H9 (cell line): ENCODE measurements around the gene L3MBTL1. TPM values are rescaled to one million over a fixed set of nuclear protein-coding genes. Genes with fewer than 3 reads are reported as not detected.

Experiments
- DNase-seq: peaks from one replicate; pipeline ENCODE4 v3.0.0-alpha.2; 2017
- H2AFZ ChIP-seq: one replicate; pipeline ENCODE4 v1.6.1; 2013; ENCODE audit warnings: mild to moderate bottlenecking, low read length, control low read depth, moderate library complexity
- H2AK5ac ChIP-seq: 2 replicates; pipeline ENCODE4 v1.6.1; 2013; ENCODE audit warnings: low read length, control low read depth, mixed read lengths; ENCODE audit not compliant: insufficient read length
- H2BK120ac ChIP-seq: one replicate; pipeline ENCODE4 v1.6.1; 2013; ENCODE audit warnings: low read depth, mild to moderate bottlenecking, low read length, control low read depth, inconsistent platforms; ENCODE audit not compliant: poor library complexity, severe bottlenecking
- H2BK12ac ChIP-seq: 2 replicates; pipeline ENCODE4 v1.6.1; 2013; ENCODE audit warnings: low read length, control low read depth, mixed read lengths, low read depth; ENCODE audit not compliant: insufficient read length
- H2BK15ac ChIP-seq: 2 replicates; pipeline ENCODE4 v1.6.1; 2013; ENCODE audit warnings: low read depth, low read length, control low read depth
- H2BK20ac ChIP-seq: one replicate; pipeline ENCODE4 v1.6.1; 2013; ENCODE audit warnings: low read depth, mild to moderate bottlenecking, low read length, control low read depth, inconsistent platforms; ENCODE audit not compliant: poor library complexity, severe bottlenecking
- H2BK5ac ChIP-seq: 2 replicates; pipeline ENCODE4 v1.6.1; 2013; ENCODE audit warnings: low read length, control low read depth, mixed read lengths; ENCODE audit not compliant: insufficient read length
- H3K14ac ChIP-seq: 2 replicates; pipeline ENCODE4 v1.6.1; 2013; ENCODE audit warnings: low read length, control low read depth; ENCODE audit not compliant: insufficient read depth
- H3K18ac ChIP-seq: 2 replicates; pipeline ENCODE4 v1.6.1; 2013; ENCODE audit warnings: low read depth, mild to moderate bottlenecking, mixed read lengths, low read length, control low read depth; ENCODE audit not compliant: insufficient read length
- H3K23ac ChIP-seq: 2 replicates; pipeline ENCODE4 v1.6.1; 2013; ENCODE audit warnings: low read length, control low read depth, mixed read lengths, low read depth; ENCODE audit not compliant: insufficient read length
- H3K23me2 ChIP-seq: 2 replicates; pipeline ENCODE4 v1.6.1; 2013; ENCODE audit warnings: low read depth, mild to moderate bottlenecking, mixed read lengths, low read length, control low read depth; ENCODE audit not compliant: insufficient read length, poor library complexity, severe bottlenecking
- H3K27ac ChIP-seq: 2 replicates; pipeline ENCODE4 v1.5.1; 2013; ENCODE audit warnings: low read length, control low read depth, mixed read lengths, low read depth; ENCODE audit not compliant: insufficient read length
- H3K27me3 ChIP-seq: 2 replicates; pipeline ENCODE4 v1.6.1; 2013; ENCODE audit warnings: low read length, control low read depth, inconsistent platforms; ENCODE audit not compliant: insufficient read depth
- H3K4ac ChIP-seq: 2 replicates; pipeline ENCODE4 v1.6.1; 2013; ENCODE audit warnings: low read depth, mild to moderate bottlenecking, control low read depth, inconsistent platforms, low read length, moderate library complexity
- H3K4me1 ChIP-seq: 2 replicates; pipeline ENCODE4 v1.6.1; 2013; ENCODE audit warnings: low read length, control low read depth, inconsistent platforms; ENCODE audit not compliant: insufficient read depth
- H3K4me2 ChIP-seq: 2 replicates; pipeline ENCODE4 v1.6.1; 2013; ENCODE audit warnings: low read length, control low read depth, mixed read lengths; ENCODE audit not compliant: insufficient read length, insufficient read depth
- H3K56ac ChIP-seq: 2 replicates; pipeline ENCODE4 v1.6.1; 2013; ENCODE audit warnings: low read depth, mild to moderate bottlenecking, mixed read lengths, low read length, control low read depth; ENCODE audit not compliant: insufficient read length
- H3K79me1 ChIP-seq: 2 replicates; pipeline ENCODE4 v1.6.1; 2013; ENCODE audit warnings: low read depth, mild to moderate bottlenecking, moderate library complexity, low read length, control low read depth, inconsistent platforms; ENCODE audit not compliant: insufficient read depth, poor library complexity, severe bottlenecking
- H3K79me2 ChIP-seq: 2 replicates; pipeline ENCODE4 v1.6.1; 2013; ENCODE audit warnings: low read length, control low read depth, inconsistent platforms; ENCODE audit not compliant: insufficient read depth
- H3K9ac ChIP-seq: 2 replicates; pipeline ENCODE4 v1.6.1; 2013; ENCODE audit warnings: low read length, control low read depth, mixed read lengths; ENCODE audit not compliant: insufficient read length; ENCODE audit errors: extremely low read depth
- H3K9me3 ChIP-seq: one replicate; pipeline ENCODE4 v1.6.1; 2013; ENCODE audit warnings: low read depth, low read length, inconsistent platforms; ENCODE audit not compliant: control insufficient read depth
- H3T11ph ChIP-seq: one replicate; pipeline ENCODE4 v1.6.1; 2013; ENCODE audit warnings: mild to moderate bottlenecking, low read length, control low read depth, inconsistent platforms
- H4K20me1 ChIP-seq: one replicate; pipeline ENCODE4 v1.6.1; 2013; ENCODE audit not compliant: control insufficient read depth, insufficient read length, insufficient read depth
- H4K5ac ChIP-seq: 2 replicates; pipeline ENCODE4 v1.6.1; 2013; ENCODE audit warnings: low read depth, mild to moderate bottlenecking, mixed read lengths, low read length, control low read depth; ENCODE audit not compliant: insufficient read length
- H4K8ac ChIP-seq: replicated peaks from 2 replicates; pipeline ENCODE4 v1.6.1; 2013; ENCODE audit warnings: low read length, control low read depth, mixed read lengths, low read depth; ENCODE audit not compliant: insufficient read length
- H4K91ac ChIP-seq: 2 replicates; pipeline ENCODE4 v1.6.1; 2013; ENCODE audit warnings: low read depth, mild to moderate bottlenecking, moderate library complexity, mixed read lengths, low read length, control low read depth; ENCODE audit not compliant: insufficient read length
- H3K27ac Mint-ChIP-seq, 3 experiments: 2 replicates in 2 of 3; 3 replicates in 1 of 3; pipeline ENCODE4 v1.8.0; 2020 to 2021; ENCODE audit warnings: mixed read lengths in 3 of 3, mild to moderate bottlenecking in 1 of 3, moderate library complexity in 1 of 3
- H3K27me3 Mint-ChIP-seq: 2 replicates; pipeline ENCODE4 v1.8.0; 2021; ENCODE audit warnings: low read depth, mild to moderate bottlenecking, moderate library complexity, mixed read lengths
- H3K36me3 Mint-ChIP-seq, 3 experiments: 2 replicates in 2 of 3; 3 replicates in 1 of 3; pipeline ENCODE4 v1.8.0; 2020 to 2021; ENCODE audit warnings: low read depth in 3 of 3, mixed read lengths in 3 of 3; ENCODE audit not compliant: insufficient read depth in 1 of 3
- H3K4me1 Mint-ChIP-seq, 2 experiments: 2 replicates each; pipeline ENCODE4 v1.8.0; 2020; ENCODE audit warnings: mixed read lengths in 2 of 2
- H3K4me3 Mint-ChIP-seq, 2 experiments: 2 replicates in 1 of 2; 3 replicates in 1 of 2; pipeline ENCODE4 v1.8.0; 2020 to 2021; ENCODE audit warnings: mild to moderate bottlenecking in 2 of 2, mixed read lengths in 2 of 2, moderate library complexity in 1 of 2
- H3K9me3 Mint-ChIP-seq, 2 experiments: 2 replicates in 1 of 2; 3 replicates in 1 of 2; pipeline ENCODE4 v1.8.0; 2020; ENCODE audit warnings: mild to moderate bottlenecking in 2 of 2, mixed read lengths in 2 of 2, moderate library complexity in 1 of 2
- WGBS: extraction: QIAGEN DNeasy Blood & Tissue Kit; methylation state at CpG from one replicate; pipeline ENCODE4 v1.1.7; 2013; ENCODE audit warnings: missing lambda C conversion rate, low lambda C conversion rate, mixed read lengths; ENCODE audit not compliant: insufficient read length; ENCODE audit errors: extremely low coverage; 5-methylcytosine and 5-hydroxymethylcytosine counted together
- total RNA-seq: library from RNA; stranded (reverse); gene quantifications from 2 replicates; pipeline ENCODE4 v1.2.1, GENCODE V29; 2021
- TF ChIP-seq, protein P1 (sequence below): fragments of 200-600 bp; sonication (generic); conservative IDR thresholded peaks from 3 replicates; pipeline ENCODE4 v1.8.0; 2021; ENCODE audit warnings: antibody characterized with exemption, mild to moderate bottlenecking

The L3MBTL1 gene
- total RNA-seq, 1 experiment from 2014 or later: 19.9 TPM

DNA sequence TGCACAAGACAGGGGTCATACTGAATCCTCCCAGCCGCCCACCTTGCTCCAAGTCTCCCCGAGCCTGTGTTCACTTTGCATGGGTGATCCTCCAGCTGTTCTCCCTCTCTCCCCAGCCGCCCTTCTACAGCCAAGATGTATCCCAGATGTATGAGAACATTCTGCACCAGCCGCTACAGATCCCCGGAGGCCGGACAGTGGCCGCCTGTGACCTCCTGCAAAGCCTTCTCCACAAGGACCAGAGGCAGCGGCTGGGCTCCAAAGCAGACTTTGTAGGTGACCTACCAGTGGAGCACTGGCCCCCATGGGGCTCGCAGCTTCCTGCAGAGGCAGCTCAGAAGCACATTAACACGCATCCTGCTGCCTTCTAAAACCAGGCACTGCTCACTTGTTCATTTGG, 68.6 kb downstream of the L3MBTL1 start:
- Mint-ChIP-seq H3K4me3 (no peak overlapping the region), H3K4me1 (no peaks in the 10 kb centered on the region), H3K9me3 (no peaks in the 10 kb centered on the region), H3K27me3 (peaks cover 2% of the 10 kb centered on the region; the same call in 1 of the 2 replicates), H3K27ac (peak overlapping the region in 1 of 3 experiments; percentile 15; a peak in 1 of 7 replicates), H3K36me3 (no peaks in the 10 kb centered on the region)
- no peaks in the 10 kb centered on the region for H3K23me2 ChIP-seq
- no peaks in the 10 kb centered on the region for H3K9me3 ChIP-seq
- no peak overlapping the region for H3K4ac ChIP-seq
- no peaks in the 10 kb centered on the region for H3K4me1 ChIP-seq
- H2BK120ac ChIP-seq: no peak overlapping the region
- H3T11ph ChIP-seq: no peak overlapping the region
- H4K5ac ChIP-seq: no peak overlapping the region
- WGBS: no CpG with 5 or more reads among the region's 10 CpGs
- no peak overlapping the region for H4K8ac ChIP-seq
- H3K79me2 ChIP-seq: no peaks in the 10 kb centered on the region
- H3K23ac ChIP-seq: no peak overlapping the region
- no peak overlapping the region for H3K4me2 ChIP-seq
- TF ChIP-seq, protein P1, sequence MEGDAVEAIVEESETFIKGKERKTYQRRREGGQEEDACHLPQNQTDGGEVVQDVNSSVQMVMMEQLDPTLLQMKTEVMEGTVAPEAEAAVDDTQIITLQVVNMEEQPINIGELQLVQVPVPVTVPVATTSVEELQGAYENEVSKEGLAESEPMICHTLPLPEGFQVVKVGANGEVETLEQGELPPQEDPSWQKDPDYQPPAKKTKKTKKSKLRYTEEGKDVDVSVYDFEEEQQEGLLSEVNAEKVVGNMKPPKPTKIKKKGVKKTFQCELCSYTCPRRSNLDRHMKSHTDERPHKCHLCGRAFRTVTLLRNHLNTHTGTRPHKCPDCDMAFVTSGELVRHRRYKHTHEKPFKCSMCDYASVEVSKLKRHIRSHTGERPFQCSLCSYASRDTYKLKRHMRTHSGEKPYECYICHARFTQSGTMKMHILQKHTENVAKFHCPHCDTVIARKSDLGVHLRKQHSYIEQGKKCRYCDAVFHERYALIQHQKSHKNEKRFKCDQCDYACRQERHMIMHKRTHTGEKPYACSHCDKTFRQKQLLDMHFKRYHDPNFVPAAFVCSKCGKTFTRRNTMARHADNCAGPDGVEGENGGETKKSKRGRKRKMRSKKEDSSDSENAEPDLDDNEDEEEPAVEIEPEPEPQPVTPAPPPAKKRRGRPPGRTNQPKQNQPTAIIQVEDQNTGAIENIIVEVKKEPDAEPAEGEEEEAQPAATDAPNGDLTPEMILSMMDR: no peak
- H3K56ac ChIP-seq: no peak overlapping the region
- no peak overlapping the region for H2BK20ac ChIP-seq
- H4K91ac ChIP-seq: no peak overlapping the region
- no peak overlapping the region for H3K27ac ChIP-seq
- no peak overlapping the region for H3K18ac ChIP-seq
- DNase-seq: no peak
- H2BK15ac ChIP-seq: no peak overlapping the region
- H3K9ac ChIP-seq: no peak overlapping the region
- H3K79me1 ChIP-seq: no peaks in the 10 kb centered on the region
- H4K20me1 ChIP-seq: no peaks in the 10 kb centered on the region
- H2AFZ ChIP-seq: no peak overlapping the region
- no peak overlapping the region for H2BK5ac ChIP-seq
- H2AK5ac ChIP-seq: no peak overlapping the region
- no peak overlapping the region for H3K14ac ChIP-seq
- no peaks in the 10 kb centered on the region for H3K27me3 ChIP-seq
- no peak overlapping the region for H2BK12ac ChIP-seq
